H1 (cell line): ENCODE data around the gene NSUN2. TPM values are rescaled to one million over a fixed set of nuclear protein-coding genes. Genes with fewer than 3 reads are reported as not detected.

Experiments used
- BACH1 ChIP-seq: IDR thresholded peaks from 2 replicates; pipeline ENCODE4 v1.6.1; 2012; ENCODE audit warnings: low read length, improper control_type of control experiment
- BCL11A ChIP-seq, 2 experiments: IDR thresholded peaks; one replicate each; pipeline ENCODE4 v1.6.1; 2011; ENCODE audit warnings: low read depth in 2 of 2, low read length in 2 of 2, mild to moderate bottlenecking in 2 of 2
- EP300 ChIP-seq, 2 experiments: IDR thresholded peaks; 1 replicate in 1 of 2; 2 replicates in 1 of 2; pipeline ENCODE4 v1.6.1; 2011 to 2012; ENCODE audit warnings: low read depth in 2 of 2, low read length in 2 of 2, mild to moderate bottlenecking in 2 of 2, borderline replicate concordance in 1 of 2, inconsistent platforms in 1 of 2, moderate library complexity in 1 of 2
- NANOG ChIP-seq: IDR thresholded peaks from 2 replicates; pipeline ENCODE4 v1.6.1; 2011; ENCODE audit warnings: low read length, low read depth, mild to moderate bottlenecking, inconsistent platforms; ENCODE audit not compliant: insufficient read depth, poor library complexity, severe bottlenecking
- TAF1 ChIP-seq: IDR thresholded peaks from 2 replicates; pipeline ENCODE4 v1.6.1; 2011; ENCODE audit warnings: mild to moderate bottlenecking, low read depth, low read length
- TCF12 ChIP-seq: IDR thresholded peaks from 2 replicates; pipeline ENCODE4 v1.6.1; 2011; ENCODE audit warnings: low read depth, mild to moderate bottlenecking, low read length
- polyA plus RNA-seq, 7 experiments: library from polyadenylated mRNA; depleted of rRNA in 3 of 7; stranded (reverse) in 5 of 7; unstranded in 2 of 7; fragments of >200 nt in 5 of 7; fragments of 200-250 nt in 2 of 7; gene quantifications; 1 replicate in 5 of 7; 2 replicates in 1 of 7; 4 replicates in 1 of 7; pipeline versions ENCODE4 v1.2.1 to v1.2.3, GENCODE V29; 2011 to 2013; ENCODE audit warnings: missing spikeins in 2 of 7, mixed read lengths in 2 of 7
- total RNA-seq: library from RNA; stranded (reverse); fragmentation: NEBNext Ultra II Directional; extraction: Animal tissue kit (Norgen Biotek cat#: 25700); gene quantifications from 2 replicates; pipeline ENCODE4 v1.2.1, GENCODE V29; 2021
- TF ChIP-seq, protein P1 (sequence below): IDR thresholded peaks from 2 replicates; pipeline ENCODE4 v1.6.1; 2012; ENCODE audit warnings: inconsistent platforms

Gene NSUN2
- total and polyA plus RNA-seq, 2 of the 8 experiments (the other 6 are each of a cell fraction or from before 2014, with no cell fraction given), result 47.3 to 94.7 TPM

DNA sequence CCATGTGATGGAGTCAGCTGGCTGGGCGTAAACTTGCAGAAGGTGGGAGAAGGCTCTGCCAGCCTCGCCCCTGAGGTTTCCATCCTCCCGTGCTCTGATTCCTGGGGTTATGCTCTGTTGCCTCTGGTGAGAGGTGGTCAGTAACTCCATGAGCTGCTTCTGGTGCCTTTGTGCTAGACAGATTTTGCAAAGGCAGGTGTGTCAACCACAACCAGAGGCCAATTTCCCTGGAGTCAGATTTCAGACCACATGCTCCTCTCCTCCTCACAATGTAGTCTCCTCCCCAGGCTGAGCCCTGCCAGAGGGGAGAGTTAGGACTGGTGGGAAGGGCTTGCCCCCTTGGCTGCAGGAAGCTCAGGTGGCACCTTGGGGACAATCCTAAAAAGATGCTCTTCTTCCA, 41.6 kb upstream of the NSUN2 start (continued):
- no peak for TF ChIP-seq TAF1
- TF ChIP-seq BCL11A (IDR thresholded peaks at IDR 0.05; ENCODE audit: low read depth in 2 of 2, low read length in 2 of 2), result no peak
- TF ChIP-seq TCF12, result no peak
- TF ChIP-seq EP300 (IDR thresholded peaks at IDR 0.05; ENCODE audit: borderline replicate concordance in 1 of 2, low read depth in 2 of 2, low read length in 2 of 2), result no peak
- no peak for TF ChIP-seq BACH1
- no peak for TF ChIP-seq NANOG
- TF ChIP-seq, protein P1, sequence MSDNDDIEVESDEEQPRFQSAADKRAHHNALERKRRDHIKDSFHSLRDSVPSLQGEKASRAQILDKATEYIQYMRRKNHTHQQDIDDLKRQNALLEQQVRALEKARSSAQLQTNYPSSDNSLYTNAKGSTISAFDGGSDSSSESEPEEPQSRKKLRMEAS, result no peak
